HG03097 (cell line): Measurements from ENCODE around the gene SEC23B.
"Not testable (repeated sequence)": the region's sequence is repeated elsewhere in the genome, so short reads cannot be mapped to it uniquely, and the experiment has no call there.

Experiments
- ATAC-seq: cut with Tn5 transposase; IDR thresholded peaks from one replicate; pipeline ENCODE4 v1.9.1; 2021; ENCODE audit not compliant: unreplicated experiment, low FRiP score

SEC23B gene

DNA sequence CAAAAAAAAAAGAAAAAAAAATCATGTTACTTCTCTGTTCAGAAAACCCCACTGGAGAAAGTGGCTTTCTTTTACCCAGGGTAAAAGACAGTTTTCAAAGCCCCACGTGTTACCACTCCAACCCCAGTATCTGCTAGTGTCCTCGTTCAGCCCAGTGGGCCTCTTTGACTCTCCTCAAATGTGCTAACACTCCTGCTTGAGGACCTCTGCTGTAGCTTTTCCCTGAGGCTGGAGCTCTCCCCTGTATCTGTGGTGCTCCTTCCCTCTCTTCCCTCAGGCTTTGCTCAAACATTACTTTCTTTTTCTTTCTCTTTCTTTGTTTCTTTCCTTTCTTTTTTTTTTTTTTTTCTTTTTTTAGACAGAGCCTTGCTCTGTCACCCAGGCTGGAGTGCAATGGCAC is 15.3 kb downstream of the SEC23B start:
- no peak for ATAC-seq

DNA sequence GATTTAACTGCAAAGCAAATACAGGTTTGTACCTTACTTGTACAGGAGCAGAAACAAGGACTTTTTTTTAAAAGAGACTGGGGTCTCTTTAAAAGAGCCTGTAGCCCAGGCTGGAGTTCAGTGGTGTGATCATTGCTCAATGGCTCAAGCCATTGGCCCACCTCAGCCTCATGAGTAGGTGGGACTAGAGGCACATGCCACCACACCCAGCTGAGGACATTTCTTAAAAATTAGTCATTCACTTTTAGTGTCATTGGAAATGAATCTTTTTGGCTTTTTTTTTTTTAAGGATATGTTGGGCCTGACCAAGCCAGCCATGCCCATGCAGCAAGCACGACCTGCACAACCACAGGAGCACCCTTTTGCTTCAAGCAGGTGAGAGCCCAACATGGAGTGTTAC is 16.9 kb downstream of the SEC23B start:
- no peak for ATAC-seq

DNA sequence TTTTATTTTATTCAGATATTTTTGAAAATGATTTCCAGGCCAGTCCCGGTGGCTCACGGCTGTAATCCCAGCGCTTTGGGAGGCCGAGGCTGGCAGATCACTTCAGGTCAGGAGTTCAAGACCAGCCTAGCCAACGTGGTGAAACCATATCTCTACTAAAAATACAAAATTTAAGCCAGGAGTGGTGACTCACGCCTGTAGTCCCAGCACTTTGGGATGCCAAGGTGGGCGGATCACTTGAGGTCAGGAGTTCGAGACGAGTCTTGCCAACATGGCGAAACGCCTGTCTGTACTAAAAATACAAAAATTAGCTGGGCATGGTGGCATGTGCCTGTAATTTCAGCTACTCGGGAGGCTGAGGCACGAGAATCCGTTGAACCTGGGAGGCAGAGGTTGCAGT is 19.0 kb downstream of the SEC23B start:
- ATAC-seq = not testable (repeated sequence)

GRCh38 chr20:18527339-18527738 is 19.6 kb downstream of the SEC23B start:
- ATAC-seq = no peak

GRCh38 chr20:18527836-18528235 is 20.1 kb downstream of the SEC23B start:
- no peak for ATAC-seq

DNA sequence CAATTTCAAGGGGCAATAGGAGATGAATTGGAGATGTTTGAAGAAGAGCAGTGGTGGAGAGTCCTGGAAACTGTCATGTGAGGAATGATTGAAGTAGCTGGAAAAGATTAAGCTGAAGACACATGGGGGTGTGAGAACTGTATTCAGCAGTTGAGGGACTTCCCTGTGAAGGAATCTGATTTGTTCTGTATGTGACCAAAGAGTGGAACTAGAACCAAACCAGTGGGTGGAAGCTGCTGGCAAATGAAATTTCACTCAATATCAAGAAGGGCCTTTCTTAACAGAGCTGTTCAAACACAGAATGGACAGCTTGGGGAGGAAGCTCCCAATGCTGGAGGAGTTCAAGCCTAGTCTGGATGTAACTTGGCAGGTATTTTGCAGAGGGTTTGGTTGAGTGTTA is 21.3 kb downstream of the SEC23B start:
- no peak for ATAC-seq

GRCh38 chr20:18532626-18533025 is 24.9 kb downstream of the SEC23B start:
- no peak for ATAC-seq

- ATAC-seq = no peak
These were observed 25.8 kb downstream of the SEC23B start for GRCh38 chr20:18533491-18533890.

DNA sequence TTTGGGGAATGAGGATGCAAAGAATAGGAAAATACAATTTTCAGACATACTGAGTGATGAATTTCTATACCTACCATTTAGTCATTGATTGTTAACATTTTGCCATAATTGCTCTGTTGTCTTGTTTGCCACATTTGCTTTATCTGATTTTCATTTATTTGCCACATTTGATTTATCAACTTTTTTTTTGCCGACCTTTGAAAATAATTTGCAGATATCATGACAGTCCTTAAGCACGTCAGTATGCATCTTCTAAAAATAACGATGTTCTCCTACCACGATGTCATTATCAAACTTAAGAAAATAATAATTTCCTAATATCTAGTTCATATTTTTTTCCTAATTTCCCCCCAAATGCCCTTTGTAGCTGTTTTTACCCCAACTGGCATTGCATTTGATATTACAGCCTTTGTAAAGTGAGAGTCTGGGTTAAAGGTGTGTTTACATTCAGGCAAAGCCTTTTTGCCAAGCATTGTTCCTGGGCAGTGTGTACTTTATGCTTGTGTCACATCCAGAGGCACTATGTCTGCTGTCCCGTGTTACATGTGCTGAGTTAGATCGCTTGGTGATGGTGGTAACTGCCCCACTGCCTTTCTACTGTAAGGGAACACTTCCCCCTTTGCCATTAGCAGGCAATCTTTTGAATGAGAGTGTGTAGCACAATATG is 26.4 kb downstream of the SEC23B start:
- ATAC-seq = no peak

DNA sequence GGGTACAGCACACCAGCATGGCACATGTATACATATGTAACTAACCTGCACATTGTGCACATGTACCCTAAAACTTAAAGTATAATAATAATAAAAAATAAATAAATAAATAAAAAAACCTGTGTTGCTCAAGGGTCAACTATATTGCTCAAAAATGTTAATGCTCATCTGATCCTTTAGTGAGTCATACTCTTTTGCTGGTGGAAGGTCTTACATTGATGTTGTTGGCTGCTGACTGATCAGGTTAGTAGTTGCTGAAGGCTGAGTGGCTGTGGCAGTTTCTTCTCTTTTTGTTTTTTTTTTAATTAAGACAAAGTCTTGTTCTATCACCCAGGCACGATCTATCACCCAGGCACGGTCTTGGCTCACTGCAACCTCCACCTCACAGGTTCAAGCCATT is 29.9 kb downstream of the SEC23B start:
- ATAC-seq = no peak

- no peak for ATAC-seq
These were observed 34.0 kb downstream of the SEC23B start for GRCh38 chr20:18541741-18542140.

DNA sequence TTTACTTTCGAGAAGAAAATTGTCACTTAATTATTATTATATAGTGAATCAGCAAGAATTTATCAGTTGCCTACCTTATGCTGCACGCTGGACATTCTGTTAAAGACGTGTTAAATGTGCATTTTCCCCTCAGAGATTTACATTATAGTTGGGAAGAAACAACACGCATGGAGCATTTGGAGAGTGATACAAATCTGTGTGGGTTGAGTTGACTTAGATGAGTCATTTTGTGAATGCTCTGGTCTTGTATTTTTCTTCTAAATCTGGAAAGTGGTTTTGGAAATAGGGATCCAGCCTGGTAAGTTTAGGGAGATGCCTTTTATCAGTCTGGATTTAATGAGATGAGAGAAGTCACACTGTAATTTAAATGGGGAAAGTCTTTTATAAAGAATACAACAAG is 35.5 kb downstream of the SEC23B start:
- ATAC-seq = no peak

DNA sequence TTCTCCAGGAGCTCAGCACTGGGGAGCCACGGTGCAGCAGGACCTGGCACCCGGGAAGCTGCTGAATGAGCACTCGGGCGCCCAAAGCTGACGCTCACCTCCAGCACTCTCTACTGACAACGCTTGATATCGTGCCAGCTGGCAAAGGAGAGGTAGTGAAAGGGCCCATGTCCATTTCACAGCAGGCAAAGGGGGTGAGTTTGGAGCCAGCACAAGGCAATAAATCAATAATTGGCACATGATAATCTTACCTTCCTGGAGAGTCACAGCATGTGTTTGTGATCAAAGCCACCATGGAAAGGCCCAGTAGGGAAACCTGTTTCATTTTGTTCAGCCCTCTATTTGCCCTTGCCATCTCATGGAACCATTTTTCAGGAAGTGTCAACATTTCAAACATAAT is 36.2 kb downstream of the SEC23B start:
- ATAC-seq = no peak

DNA sequence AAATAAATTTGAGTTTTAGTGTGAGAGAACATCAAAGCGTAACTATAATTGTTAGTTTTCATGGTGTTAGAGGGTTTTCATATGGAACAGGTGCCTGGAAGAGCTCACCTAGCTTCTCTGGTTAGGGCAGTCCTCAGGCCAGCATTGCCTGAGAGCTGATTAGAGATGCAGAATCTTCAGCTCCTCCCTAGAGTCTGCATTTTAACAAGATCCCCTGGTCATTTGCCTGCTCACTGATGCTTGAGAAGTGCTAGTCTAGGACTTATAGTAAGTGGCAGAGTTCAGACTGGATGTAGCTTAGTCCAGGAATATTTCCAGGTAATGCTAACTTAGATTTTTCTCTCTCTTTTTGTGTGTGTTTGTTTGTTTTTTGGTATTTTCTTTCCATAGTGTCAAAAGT is 37.8 kb downstream of the SEC23B start:
- no peak for ATAC-seq

- ATAC-seq = no peak
These were observed 40.7 kb downstream of the SEC23B start for GRCh38 chr20:18548465-18548864.

DNA sequence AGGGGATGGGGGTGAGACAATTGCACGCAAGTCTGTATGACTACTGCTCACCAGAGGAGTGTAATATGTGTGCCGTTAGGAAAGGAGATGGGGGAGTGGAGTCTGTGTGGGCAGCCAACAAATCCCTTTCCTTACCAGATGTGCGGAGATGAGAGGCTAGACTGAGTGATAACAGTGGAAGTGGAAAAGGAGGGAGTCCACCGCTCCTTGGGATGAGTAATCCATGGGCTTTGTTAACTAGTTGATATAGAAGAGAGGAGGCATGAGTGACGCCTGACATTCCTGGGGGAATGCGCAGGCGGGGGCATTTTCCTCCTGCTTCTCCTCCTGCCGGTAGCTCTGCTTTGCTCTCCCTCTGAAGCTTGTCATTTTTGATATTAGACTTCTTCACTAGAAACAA is 46.0 kb downstream of the SEC23B start:
- ATAC-seq = no peak

GRCh38 chr20:18566892-18567738 is 59.4 kb downstream of the SEC23B start, which contains the start of gene SMIM26:
SMIM26 (plus strand) TSS chr20:18567432; CDS start chr20:18567479, 47 bp downstream.
- ATAC-seq = peak; percentile 95

DNA sequence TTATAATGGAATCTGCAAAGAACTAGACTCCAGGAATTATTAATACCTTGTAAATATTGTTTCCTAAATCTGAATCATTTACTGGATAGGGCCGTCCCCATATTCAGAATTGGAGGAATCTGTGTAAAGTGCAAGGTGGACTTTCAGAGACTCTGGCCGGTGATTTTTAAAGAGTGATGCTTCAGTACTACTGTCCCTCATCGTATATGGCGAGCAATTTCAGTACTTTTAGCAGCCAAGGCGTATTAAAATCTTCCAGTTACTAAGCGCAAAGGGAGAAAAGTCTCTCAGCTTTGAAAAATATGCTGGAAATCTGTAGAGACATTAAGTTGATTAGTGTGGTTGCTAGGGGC is 60.0 kb downstream of the SEC23B start:
- ATAC-seq = peak; percentile 9

DNA sequence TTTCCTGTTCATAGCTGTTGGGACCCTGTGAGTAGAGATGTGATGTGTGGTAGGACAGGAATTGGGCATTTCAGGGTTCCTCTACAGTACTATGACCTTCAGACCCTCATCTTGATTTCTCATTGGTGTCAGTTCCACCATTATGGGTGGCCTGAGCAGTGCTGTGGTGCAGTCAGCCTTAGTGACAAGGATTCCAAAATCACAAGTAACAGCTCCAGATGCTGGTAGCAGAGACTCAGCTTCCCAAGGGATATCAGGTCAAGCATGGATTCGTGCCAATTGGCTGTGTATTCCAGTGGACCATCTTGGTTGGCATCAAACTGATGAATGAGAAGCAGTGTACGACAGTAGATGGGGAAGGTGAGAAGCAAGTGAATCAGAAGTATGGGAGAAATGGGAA is 63.3 kb downstream of the SEC23B start:
- ATAC-seq = no peak

DNA sequence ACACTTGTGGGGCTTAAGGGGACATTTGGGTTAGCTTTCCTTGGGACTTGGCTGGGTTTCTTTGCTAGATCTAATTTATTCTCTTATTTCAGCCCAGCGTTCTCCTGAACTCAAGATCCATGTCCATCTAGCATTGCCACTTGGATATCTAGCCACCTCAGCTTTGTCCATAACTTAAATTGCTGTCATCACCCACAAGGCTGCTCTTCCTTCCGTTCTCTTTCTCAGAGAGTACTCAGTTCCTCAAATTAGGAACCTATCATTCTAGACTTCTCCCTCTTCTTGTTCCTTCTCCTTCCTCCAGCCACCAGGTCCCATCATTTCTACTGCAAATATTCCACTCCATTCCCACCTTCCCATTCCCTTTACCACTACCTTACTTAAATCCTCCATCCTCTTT is 63.8 kb downstream of the SEC23B start:
- no peak for ATAC-seq

DNA sequence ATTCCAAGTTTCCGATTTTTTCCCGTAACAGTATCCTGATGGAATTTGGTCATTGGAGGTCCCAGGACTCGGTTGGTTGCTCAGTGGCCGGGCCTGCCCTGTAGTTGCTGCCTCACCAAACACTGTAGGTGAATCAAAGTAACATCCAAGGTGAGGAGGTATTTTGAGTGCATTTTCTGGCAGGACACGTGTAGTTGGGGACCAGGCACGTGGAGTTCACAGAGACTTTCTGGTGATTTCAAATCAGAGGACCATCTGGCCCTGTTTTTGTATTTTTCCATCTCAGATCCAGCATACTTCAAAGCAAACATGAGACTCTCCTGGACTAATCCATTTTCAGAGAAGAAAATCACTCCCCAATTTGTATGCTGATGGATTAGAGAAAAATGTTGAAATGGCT is 70.2 kb downstream of the SEC23B start:
- no peak for ATAC-seq

GRCh38 chr20:18578581-18578980 is 70.8 kb downstream of the SEC23B start:
- ATAC-seq = no peak
